ENCODE measurements around the gene CDK5. TPM values are rescaled to one million over a fixed set of nuclear protein-coding genes. Genes with fewer than 3 reads are reported as not detected.
A peak's percentile ranks its signal among the peaks of the same experiment; 100 is the strongest.

CDK5 gene
- total and polyA plus RNA-seq, 9 of the 15 experiments (the other 6 are each of a cell fraction or from before 2014, with no cell fraction given) = 3.2 to 38.0 (median 27.5) TPM

GRCh38 chr7:151080067-151080521 is 22.4 kb upstream of the CDK5 start (continued):
- TF ChIP-seq, protein P1, sequence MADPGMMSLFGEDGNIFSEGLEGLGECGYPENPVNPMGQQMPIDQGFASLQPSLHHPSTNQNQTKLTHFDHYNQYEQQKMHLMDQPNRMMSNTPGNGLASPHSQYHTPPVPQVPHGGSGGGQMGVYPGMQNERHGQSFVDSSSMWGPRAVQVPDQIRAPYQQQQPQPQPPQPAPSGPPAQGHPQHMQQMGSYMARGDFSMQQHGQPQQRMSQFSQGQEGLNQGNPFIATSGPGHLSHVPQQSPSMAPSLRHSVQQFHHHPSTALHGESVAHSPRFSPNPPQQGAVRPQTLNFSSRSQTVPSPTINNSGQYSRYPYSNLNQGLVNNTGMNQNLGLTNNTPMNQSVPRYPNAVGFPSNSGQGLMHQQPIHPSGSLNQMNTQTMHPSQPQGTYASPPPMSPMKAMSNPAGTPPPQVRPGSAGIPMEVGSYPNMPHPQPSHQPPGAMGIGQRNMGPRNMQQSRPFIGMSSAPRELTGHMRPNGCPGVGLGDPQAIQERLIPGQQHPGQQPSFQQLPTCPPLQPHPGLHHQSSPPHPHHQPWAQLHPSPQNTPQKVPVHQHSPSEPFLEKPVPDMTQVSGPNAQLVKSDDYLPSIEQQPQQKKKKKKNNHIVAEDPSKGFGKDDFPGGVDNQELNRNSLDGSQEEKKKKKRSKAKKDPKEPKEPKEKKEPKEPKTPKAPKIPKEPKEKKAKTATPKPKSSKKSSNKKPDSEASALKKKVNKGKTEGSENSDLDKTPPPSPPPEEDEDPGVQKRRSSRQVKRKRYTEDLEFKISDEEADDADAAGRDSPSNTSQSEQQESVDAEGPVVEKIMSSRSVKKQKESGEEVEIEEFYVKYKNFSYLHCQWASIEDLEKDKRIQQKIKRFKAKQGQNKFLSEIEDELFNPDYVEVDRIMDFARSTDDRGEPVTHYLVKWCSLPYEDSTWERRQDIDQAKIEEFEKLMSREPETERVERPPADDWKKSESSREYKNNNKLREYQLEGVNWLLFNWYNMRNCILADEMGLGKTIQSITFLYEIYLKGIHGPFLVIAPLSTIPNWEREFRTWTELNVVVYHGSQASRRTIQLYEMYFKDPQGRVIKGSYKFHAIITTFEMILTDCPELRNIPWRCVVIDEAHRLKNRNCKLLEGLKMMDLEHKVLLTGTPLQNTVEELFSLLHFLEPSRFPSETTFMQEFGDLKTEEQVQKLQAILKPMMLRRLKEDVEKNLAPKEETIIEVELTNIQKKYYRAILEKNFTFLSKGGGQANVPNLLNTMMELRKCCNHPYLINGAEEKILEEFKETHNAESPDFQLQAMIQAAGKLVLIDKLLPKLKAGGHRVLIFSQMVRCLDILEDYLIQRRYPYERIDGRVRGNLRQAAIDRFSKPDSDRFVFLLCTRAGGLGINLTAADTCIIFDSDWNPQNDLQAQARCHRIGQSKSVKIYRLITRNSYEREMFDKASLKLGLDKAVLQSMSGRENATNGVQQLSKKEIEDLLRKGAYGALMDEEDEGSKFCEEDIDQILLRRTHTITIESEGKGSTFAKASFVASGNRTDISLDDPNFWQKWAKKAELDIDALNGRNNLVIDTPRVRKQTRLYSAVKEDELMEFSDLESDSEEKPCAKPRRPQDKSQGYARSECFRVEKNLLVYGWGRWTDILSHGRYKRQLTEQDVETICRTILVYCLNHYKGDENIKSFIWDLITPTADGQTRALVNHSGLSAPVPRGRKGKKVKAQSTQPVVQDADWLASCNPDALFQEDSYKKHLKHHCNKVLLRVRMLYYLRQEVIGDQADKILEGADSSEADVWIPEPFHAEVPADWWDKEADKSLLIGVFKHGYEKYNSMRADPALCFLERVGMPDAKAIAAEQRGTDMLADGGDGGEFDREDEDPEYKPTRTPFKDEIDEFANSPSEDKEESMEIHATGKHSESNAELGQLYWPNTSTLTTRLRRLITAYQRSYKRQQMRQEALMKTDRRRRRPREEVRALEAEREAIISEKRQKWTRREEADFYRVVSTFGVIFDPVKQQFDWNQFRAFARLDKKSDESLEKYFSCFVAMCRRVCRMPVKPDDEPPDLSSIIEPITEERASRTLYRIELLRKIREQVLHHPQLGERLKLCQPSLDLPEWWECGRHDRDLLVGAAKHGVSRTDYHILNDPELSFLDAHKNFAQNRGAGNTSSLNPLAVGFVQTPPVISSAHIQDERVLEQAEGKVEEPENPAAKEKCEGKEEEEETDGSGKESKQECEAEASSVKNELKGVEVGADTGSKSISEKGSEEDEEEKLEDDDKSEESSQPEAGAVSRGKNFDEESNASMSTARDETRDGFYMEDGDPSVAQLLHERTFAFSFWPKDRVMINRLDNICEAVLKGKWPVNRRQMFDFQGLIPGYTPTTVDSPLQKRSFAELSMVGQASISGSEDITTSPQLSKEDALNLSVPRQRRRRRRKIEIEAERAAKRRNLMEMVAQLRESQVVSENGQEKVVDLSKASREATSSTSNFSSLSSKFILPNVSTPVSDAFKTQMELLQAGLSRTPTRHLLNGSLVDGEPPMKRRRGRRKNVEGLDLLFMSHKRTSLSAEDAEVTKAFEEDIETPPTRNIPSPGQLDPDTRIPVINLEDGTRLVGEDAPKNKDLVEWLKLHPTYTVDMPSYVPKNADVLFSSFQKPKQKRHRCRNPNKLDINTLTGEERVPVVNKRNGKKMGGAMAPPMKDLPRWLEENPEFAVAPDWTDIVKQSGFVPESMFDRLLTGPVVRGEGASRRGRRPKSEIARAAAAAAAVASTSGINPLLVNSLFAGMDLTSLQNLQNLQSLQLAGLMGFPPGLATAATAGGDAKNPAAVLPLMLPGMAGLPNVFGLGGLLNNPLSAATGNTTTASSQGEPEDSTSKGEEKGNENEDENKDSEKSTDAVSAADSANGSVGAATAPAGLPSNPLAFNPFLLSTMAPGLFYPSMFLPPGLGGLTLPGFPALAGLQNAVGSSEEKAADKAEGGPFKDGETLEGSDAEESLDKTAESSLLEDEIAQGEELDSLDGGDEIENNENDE (IDR thresholded peaks at IDR 0.05; ENCODE audit: low read depth, low read length) = no peak
- TF ChIP-seq CHD1 (IDR thresholded peaks at IDR 0.05; ENCODE audit: low read length) (peak; percentile 95), CBX1 (IDR thresholded peaks at IDR 0.05; ENCODE audit: low read depth) (no peak; the same call in 1 of the 2 replicates), CAMTA2 (CRISPR knock-in tag; conservative IDR thresholded peaks at IDR 0.05) (no peak), ARID4B (CRISPR knock-in tag; IDR thresholded peaks at IDR 0.05) (peak; percentile 78; the same call in 1 of the 2 replicates), TRIM24 (IDR thresholded peaks at IDR 0.05) (no peak), SRSF7 (optimal IDR thresholded peaks at IDR 0.05; ENCODE audit: low read depth, low read length) (no peak), CGGBP1 (CRISPR knock-in tag; IDR thresholded peaks at IDR 0.05) (no peak), CREBBP (IDR thresholded peaks at IDR 0.05; ENCODE audit: low read depth, low read length) (no peak), SMARCE1 (IDR thresholded peaks at IDR 0.05) (0 out of 2 replicates have a peak, but pooled peaks have one; percentile 54)
- TF ChIP-seq, protein P2, sequence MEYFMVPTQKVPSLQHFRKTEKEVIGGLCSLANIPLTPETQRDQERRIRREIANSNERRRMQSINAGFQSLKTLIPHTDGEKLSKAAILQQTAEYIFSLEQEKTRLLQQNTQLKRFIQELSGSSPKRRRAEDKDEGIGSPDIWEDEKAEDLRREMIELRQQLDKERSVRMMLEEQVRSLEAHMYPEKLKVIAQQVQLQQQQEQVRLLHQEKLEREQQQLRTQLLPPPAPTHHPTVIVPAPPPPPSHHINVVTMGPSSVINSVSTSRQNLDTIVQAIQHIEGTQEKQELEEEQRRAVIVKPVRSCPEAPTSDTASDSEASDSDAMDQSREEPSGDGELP (CRISPR knock-in tag; IDR thresholded peaks at IDR 0.05; ENCODE audit: borderline replicate concordance) = no peak

Data from K562 (cell line).